ENCODE data around the gene CARHSP1.

DNA sequence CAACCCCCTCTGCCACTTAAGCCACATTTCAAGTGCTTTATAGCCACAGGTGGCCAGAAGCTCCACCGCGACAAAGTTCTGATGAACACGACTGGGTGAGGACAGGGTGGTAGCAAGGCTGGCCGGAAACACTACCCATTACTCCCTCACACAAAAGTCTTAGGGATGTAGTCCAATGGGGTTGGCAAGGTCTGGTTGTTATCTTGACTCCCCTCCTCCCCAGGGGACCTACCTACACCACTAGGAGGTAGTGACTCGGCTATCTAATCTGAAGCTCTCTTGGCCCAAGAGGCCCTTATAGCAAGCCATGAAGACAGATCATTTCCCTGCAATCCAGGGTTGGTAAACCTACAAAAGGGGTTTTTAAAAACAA is 21.7 kb upstream of the CARHSP1 start:
- TF ChIP-seq POLR2A (conservative IDR thresholded peaks at IDR 0.05) (no peak), JUND (IDR thresholded peaks at IDR 0.05; ENCODE audit: borderline replicate concordance, low read depth, low read length) (no peak), JUND (tag; IDR thresholded peaks at IDR 0.05; ENCODE audit: borderline replicate concordance, low read depth, low read length) (no peak), ESRRB (CRISPR knock-in tag; IDR thresholded peaks at IDR 0.05; ENCODE audit: borderline replicate concordance) (no peak)

Measured in K562 (cell line).